Measurements from ENCODE around the gene MAP3K3. TPM values are rescaled to one million over a fixed set of nuclear protein-coding genes. Genes with fewer than 3 reads are reported as not detected.

Gene MAP3K3
- total and polyA plus RNA-seq, 10 of the 15 experiments (the other 5 are each of a cell fraction or from before 2014, with no cell fraction given) = 1.6 to 24.1 (median 15.0) TPM

DNA sequence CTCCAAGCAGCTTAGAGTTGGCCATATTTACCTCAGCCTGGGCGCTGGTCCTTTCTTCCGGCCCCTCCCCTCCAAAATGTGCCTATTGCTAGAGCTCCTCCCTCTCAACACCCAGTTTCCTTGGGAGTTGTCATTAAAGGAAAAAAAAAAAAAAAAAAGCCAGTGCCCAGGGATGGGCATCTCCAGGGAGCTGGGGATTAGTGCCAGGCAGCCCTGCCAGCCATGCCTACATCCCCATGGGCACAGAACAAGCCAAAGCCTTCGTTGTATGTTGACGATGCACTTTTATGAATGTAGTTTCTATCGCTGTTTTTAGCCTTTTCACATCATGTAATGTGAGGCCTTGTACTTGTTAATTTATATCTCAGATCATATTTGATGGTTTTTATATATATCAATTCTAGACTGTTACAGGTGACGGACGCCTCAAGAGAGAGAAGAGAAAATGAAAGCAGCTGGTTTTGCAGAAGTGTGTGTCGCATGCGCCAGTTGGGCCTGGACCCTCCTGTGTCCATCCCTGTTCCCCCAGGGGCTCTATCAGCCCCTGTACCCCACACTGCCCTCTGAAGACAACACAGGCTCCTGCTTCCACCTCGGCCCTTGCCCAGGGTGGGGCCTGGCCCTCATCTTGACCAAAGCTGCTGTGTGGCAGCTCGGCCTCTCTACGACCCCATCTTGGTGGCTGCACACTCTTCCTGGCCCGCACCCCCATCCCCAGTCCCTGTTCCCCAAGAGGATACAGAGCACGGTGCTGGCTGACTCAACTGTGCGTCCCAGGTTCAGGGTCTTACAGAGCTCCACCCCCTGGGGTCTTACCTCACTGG lies 72.9 kb downstream of the MAP3K3 start:
- CTCF ChIA-PET = interaction anchor here (0.8 to 3.3 kb wide), 10 partner anchors 11 to 454 kb away, joined by 3 to 12 read pairs (median 4); no protein-coding TSS in a partner anchor
- POLR2A ChIA-PET = interaction anchor here (0.6 to 2.1 kb wide), 14 partner anchors 9 to 1616 kb away, joined by 3 to 11 read pairs (median 4); partner anchors contain the start of genes CCDC47 and DDX42
- peaks cover 27% of the 10 kb centered on the region for H3K4me1 ChIP-seq (ENCODE audit: control insufficient read depth, insufficient read depth, low read length)
- intact Hi-C loops (cut with micrococcal nuclease; ENCODE audit: unreplicated experiment) = loop anchor here (5.0 to 10.0 kb wide), 3 partner anchors 140 to 270 kb away; partner anchors contain the start of genes DCAF7 and SMARCD2
- peak overlapping the region; percentile 52 for H3K27ac ChIP-seq (ENCODE audit: control insufficient read depth, insufficient read depth)
- SMC1A ChIA-PET (ENCODE audit: uncharacterized antibody, unreplicated experiment) = interaction anchor here (0.7 to 1.7 kb wide), 4 partner anchors 47 to 91 kb away, joined by 3 to 6 read pairs (median 4); partner anchors contain the start of gene MAP3K3
- peaks cover 34% of the 10 kb centered on the region for H3K79me2 ChIP-seq (ENCODE audit: control insufficient read depth, insufficient read depth, low read length)
- no peak for ATAC-seq
- H3K4me2 ChIP-seq (ENCODE audit: control insufficient read depth, insufficient read depth) = peak overlapping the region; percentile 84
- in situ Hi-C loops (cut with MboI) = no loop called here
- H3K4me3 ChIP-seq = no peak overlapping the region
- H2AFZ ChIP-seq (ENCODE audit: control insufficient read depth, low read depth, low read length) = no peak overlapping the region
- FAIRE-seq = peak; percentile 41
- no peaks in the 10 kb centered on the region for H3K9me3 ChIP-seq (replicated peaks; ENCODE audit: control insufficient read depth, insufficient read depth, low read length)
- no peak overlapping the region; the same call in 1 of the 2 replicates for H3K9ac ChIP-seq (ENCODE audit: control insufficient read depth, insufficient read depth, low read length)
- no peak for DNase-seq (ENCODE audit: low read depth, low spot score)
- RAD21 ChIA-PET (ENCODE audit: unreplicated experiment) = interaction anchor here (0.6 to 2.1 kb wide), 7 partner anchors 46 to 270 kb away, joined by 3 to 8 read pairs (median 4); partner anchors contain the start of genes CCDC47 and MAP3K3
- WGBS (ENCODE audit: insufficient coverage, insufficient replicate concordance, low lambda C conversion rate, missing lambda C conversion rate) = 19% methylated on average over 15 of the region's 15 CpGs
- no peaks in the 10 kb centered on the region for H3K27me3 ChIP-seq (replicated peaks in 1 of 2; ENCODE audit: control insufficient read depth in 2 of 2, insufficient read depth in 2 of 2, low read length in 1 of 2)
- no peaks in the 10 kb centered on the region for H4K20me1 ChIP-seq (ENCODE audit: control insufficient read depth, insufficient read depth)
- TSS peak; percentile 52 for BruUV-seq (replicated peaks)
- peaks cover 14 to 25% of the 10 kb centered on the region in 2 experiments; a peak in 3 of 4 replicates for H3K36me3 ChIP-seq (ENCODE audit: control insufficient read depth in 2 of 2, insufficient read depth in 2 of 2, low read length in 1 of 2)
- peak; percentile 84 for TF ChIP-seq POLR2A (IDR thresholded peaks at IDR 0.05; ENCODE audit: low read depth, low read length)
- no peak for TF ChIP-seq BCL11A (IDR thresholded peaks at IDR 0.05; ENCODE audit: low read depth, low read length)
- TF ChIP-seq SMARCA5 (IDR thresholded peaks at IDR 0.05) = no peak
- TF ChIP-seq, protein P1, sequence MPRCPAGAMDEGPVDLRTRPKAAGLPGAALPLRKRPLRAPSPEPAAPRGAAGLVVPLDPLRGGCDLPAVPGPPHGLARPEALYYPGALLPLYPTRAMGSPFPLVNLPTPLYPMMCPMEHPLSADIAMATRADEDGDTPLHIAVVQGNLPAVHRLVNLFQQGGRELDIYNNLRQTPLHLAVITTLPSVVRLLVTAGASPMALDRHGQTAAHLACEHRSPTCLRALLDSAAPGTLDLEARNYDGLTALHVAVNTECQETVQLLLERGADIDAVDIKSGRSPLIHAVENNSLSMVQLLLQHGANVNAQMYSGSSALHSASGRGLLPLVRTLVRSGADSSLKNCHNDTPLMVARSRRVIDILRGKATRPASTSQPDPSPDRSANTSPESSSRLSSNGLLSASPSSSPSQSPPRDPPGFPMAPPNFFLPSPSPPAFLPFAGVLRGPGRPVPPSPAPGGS (IDR thresholded peaks at IDR 0.05; ENCODE audit: borderline replicate concordance, insufficient read depth, low read depth, low read length, poor library complexity, severe bottlenecking) = peak; percentile 57
- no peak for TF ChIP-seq KDM1A (IDR thresholded peaks at IDR 0.05; ENCODE audit: borderline replicate concordance)
- 0 out of 2 replicates have a peak, but pooled peaks have one; percentile 19 for TF ChIP-seq TCF3 (IDR thresholded peaks at IDR 0.05; ENCODE audit: borderline replicate concordance, insufficient read depth, low read depth, low read length)
- TF ChIP-seq POLR2AphosphoS2 (IDR thresholded peaks at IDR 0.05; ENCODE audit: low read depth, low read length) = 0 out of 2 replicates have a peak, but pooled peaks have one; percentile 5
- TF ChIP-seq SPI1 (IDR thresholded peaks at IDR 0.05; ENCODE audit: borderline replicate concordance, insufficient read depth, low read depth, low read length) = peak; percentile 31; the same call in 1 of the 2 replicates
- TF ChIP-seq, protein P2, sequence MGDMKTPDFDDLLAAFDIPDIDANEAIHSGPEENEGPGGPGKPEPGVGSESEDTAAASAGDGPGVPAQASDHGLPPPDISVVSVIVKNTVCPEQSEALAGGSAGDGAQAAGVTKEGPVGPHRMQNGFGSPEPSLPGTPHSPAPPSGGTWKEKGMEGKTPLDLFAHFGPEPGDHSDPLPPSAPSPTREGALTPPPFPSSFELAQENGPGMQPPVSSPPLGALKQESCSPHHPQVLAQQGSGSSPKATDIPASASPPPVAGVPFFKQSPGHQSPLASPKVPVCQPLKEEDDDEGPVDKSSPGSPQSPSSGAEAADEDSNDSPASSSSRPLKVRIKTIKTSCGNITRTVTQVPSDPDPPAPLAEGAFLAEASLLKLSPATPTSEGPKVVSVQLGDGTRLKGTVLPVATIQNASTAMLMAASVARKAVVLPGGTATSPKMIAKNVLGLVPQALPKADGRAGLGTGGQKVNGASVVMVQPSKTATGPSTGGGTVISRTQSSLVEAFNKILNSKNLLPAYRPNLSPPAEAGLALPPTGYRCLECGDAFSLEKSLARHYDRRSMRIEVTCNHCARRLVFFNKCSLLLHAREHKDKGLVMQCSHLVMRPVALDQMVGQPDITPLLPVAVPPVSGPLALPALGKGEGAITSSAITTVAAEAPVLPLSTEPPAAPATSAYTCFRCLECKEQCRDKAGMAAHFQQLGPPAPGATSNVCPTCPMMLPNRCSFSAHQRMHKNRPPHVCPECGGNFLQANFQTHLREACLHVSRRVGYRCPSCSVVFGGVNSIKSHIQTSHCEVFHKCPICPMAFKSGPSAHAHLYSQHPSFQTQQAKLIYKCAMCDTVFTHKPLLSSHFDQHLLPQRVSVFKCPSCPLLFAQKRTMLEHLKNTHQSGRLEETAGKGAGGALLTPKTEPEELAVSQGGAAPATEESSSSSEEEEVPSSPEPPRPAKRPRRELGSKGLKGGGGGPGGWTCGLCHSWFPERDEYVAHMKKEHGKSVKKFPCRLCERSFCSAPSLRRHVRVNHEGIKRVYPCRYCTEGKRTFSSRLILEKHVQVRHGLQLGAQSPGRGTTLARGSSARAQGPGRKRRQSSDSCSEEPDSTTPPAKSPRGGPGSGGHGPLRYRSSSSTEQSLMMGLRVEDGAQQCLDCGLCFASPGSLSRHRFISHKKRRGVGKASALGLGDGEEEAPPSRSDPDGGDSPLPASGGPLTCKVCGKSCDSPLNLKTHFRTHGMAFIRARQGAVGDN (IDR thresholded peaks at IDR 0.05) = peak; percentile 72; the same call in 1 of the 2 replicates
- peak; percentile 32; the same call in 1 of the 2 replicates for TF ChIP-seq PML (IDR thresholded peaks at IDR 0.05; ENCODE audit: low read length)
- TF ChIP-seq BRCA1 (IDR thresholded peaks at IDR 0.05; ENCODE audit: low read depth, low read length) = no peak
- TF ChIP-seq NR2C2 (IDR thresholded peaks at IDR 0.05; ENCODE audit: borderline replicate concordance, control insufficient read depth, insufficient read length, low read depth) = no peak
- peak; percentile 58 for TF ChIP-seq POLR2AphosphoS5 (IDR thresholded peaks at IDR 0.05; ENCODE audit: low read length)
- TF ChIP-seq MXI1 (IDR thresholded peaks at IDR 0.05; ENCODE audit: low read depth, low read length) = no peak
- TF ChIP-seq PKNOX1 (IDR thresholded peaks at IDR 0.05) = 0 out of 2 replicates have a peak, but pooled peaks have one; percentile 7

Data from GM12878 (cell line).